ENCODE data around the gene FAM114A1.

The FAM114A1 gene

DNA sequence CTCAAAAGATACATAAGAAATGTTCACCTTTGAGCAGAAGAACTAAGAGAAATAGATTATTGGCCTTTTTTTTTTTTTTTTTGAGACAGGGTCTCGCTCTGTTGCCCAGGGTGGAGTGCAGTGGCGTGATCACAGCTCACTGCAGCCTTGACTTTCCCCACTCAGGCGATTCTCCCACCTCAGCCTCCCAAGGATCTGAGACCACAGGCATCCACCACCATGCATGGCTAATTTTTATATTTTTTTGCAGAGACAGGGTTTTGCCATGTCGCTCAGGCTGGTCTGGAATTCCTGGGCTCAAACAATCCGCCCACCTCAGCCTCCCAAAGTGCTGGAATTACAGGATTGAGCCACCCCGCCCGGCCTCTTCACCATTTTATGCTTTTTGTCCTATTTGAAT is 8.1 kb upstream of the FAM114A1 start:
- DNase-seq, result no peak

DNA sequence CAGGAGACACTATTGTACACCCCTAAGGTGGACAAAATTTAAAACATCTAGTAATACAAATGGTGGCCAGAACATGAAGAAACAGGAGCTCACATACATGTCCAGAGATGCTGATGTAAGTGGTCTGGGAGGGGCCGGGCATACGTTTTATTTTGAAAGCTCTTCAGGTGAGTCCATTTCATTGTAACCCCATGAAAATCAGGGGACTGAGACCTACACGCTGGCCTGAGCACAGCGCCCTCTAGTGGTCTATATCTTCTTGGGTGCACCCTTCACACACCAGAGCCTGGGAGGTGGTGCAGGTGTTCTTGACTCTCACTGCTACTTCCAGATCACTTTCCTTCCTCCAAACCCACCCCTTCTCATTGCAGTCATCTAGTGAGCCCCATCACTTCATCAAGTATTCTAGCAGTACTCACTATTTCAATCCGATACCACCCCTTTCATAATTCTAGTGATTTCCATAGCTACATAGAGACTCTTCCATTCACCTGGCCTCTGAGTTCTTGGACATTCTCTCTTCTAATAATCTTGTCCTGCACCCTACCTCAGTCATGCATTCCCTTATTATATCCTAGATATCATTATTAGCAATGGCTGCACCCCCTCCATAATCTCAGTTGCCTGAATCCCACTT is 6.7 kb upstream of the FAM114A1 start:
- DNase-seq, result no peak

DNA sequence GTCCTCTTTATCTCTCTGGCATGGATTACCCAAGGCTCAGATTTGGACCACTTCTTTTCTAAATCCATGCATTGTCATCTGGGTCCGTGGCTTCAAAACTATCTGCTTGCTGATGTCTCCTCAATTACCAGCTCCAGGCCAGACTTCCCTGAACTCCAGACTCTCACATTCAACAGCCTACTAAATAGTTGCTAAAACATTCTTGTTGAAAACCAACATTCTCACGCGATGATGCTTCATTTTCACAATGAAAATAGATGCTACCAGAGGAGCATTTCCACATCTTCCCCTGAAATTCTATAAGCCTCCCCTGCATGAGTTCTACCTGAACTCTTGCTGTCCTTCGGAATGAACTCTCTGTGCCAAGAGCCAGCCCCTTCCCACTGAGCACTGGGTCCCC is 5.8 kb upstream of the FAM114A1 start:
- DNase-seq, result no peak

DNA sequence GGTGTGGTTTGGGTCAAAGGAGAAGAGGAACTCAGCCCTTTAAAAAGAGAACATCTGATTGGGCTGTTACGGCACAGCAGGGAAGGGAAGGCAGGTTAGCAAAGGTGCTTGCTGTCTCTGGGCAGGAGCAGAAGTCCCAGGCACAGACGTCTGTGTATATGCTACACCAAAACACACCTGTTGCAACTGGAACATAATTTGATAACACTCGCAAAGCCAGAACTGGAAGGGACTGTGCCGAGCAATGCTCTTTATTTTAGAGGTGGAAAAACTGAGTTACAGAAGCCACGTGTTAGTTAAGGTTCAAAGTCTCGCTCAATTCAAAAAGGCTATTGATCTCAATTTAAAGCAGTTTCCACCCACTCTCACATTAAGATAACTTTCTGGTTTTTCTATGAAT is 2.2 kb upstream of the FAM114A1 start:
- DNase-seq, result no peak

DNA sequence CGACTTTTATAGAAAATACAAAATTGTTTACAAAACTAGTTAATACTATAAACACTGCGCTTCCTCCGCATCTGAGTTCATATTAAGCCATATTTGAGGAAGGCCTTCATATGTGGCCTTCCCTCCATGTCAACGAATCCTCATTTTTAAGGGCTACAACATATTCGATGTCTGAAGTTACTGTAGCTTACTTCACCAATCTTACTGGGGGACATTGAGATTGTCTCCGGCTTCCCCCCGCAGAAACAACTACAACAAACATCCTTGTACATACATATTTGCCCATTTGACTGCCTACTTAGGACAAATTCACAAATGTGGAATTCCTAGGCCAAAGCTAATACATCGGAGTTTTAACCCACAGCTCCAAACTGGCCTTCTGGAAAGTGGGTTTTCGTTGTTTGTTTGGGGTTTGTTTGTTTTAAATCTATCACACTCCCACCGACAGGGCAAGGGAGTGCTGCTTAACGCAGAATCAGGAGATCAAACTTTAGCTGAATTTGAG is 581 bp upstream of the FAM114A1 start:
- DNase-seq, result no peak

DNA sequence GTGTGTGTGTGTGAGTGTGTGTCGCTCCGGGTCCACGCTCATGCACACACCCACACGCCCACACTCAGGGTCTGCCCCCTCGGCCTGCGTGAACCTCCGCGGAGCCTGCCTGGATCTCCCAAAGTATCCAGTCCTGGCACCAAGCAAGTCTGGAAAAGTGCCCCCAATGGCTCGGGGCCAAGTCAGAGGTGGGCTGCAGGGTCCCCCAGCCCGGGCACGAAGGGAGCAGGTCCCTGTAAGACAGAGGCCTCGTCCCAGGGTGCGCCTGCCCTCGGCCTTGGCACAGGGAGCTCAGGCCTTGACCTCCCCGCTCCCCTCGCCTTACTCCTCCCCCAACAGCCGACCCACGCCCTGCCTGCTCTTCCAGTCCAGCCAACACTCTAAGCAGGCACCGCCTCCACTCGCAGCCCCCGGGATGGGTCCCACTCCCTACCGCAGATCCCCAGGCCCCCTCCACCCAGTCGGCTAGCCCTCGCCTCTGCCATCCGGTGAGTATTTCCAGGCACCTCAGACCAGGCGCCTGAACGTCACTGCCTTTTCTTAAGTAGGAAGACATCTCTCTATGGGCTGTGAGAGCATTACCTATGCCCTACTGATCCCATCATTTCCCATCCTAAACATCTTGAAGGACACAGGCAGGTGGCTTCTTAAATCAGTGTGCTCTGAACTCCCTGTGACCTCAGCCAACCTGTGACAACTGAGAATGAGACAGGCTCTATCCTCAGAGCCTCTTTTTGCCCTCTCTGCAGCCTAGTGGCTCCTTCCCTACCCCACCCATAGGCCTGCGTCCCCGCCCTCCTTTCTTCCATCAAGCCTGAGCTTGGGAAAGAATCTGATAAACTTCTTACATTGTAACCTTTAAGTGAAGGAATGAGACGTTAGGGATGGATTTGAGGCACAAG is 704 bp downstream of the FAM114A1 start:
- no peak for DNase-seq

DNA sequence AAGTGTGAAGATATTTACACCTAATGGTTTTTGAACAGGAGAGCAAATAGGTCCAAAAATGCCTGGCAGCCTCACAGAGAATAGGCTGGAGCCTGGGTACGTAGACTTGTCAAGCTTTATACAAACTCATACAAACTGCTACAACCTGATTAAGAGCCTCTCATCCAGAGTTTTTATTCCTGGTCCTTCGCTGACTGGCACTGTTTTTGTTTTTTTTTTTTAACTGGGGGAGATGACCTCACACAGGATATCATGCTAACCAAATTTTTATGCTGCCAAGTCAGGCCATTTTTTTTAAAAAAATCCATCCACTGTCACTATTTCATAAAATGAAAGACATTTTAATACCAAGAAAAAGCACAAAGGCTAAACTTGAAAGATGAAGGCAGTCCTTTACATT is 1.9 kb downstream of the FAM114A1 start:
- DNase-seq, result no peak

DNA sequence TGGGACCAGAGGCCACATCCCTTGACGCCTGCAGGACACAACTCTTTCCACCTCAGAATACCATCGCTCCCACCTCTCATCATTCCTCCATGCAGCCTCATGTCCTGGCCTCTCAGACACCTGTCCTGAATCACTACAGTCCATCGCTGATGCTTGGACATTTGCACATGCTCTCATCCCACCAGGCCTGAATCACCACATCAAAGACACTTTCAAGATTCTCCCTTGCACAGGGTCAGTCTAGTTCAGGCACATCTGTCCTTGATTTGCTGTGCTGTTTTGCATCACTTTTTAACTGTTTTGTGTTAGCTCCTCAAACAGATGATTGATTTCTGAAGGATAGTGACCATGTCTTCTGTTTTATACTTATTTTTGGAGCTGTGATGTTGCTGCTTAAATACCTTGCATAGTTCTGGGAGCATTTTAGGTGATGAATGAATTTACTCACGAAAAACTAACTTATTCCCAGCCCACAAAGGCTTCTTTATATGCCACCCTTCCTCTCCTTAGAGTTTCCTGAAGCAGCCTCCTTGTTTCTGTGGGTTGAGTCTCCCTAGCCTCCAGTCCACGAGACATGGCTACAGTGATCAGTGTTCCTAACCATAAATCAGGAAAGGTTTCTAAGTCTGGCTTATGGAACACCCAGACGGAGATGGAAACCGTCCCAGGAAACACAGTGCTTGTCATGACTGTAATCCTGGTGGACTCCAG is 2.6 kb downstream of the FAM114A1 start:
- no peak for DNase-seq

DNA sequence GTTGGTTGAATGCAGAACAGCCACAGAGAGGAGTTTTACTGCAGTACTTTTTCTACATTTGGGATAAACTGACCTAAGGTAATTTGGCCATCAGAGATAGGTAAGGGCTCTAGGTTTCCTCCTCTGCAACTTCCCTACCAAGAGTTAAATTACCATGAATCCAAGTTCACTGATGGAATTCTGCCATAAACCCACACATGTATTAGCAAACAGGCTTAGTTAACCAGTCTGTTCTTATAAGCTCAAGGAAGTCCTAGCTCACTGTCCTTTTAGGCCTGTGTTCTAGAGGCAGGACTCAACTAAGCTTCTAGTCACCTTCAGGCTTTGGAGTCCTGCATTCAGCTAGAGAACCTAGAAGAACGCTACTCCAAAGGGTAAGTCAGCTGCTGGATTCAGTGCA is 4.0 kb downstream of the FAM114A1 start:
- DNase-seq, result no peak

DNA sequence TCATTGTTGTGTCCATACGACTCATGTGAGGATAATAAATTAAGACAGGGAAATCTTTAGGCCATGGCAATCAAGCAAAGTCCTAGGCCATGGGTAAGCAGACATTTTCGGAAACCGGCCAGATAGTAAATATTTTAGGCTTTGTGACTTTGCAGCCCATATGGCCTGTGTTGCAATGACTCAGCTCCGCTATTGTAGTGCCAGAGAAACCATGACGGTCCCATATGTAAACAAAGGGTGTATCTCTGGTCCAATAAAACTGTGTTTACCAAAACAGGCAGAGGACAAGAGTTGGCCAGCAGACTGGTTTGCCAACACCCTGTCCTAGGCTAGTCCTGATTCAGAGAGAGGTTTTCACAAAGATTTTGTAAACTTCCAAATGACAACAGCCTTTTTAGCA is 5.0 kb downstream of the FAM114A1 start:
- peak; percentile 71 for DNase-seq

DNA sequence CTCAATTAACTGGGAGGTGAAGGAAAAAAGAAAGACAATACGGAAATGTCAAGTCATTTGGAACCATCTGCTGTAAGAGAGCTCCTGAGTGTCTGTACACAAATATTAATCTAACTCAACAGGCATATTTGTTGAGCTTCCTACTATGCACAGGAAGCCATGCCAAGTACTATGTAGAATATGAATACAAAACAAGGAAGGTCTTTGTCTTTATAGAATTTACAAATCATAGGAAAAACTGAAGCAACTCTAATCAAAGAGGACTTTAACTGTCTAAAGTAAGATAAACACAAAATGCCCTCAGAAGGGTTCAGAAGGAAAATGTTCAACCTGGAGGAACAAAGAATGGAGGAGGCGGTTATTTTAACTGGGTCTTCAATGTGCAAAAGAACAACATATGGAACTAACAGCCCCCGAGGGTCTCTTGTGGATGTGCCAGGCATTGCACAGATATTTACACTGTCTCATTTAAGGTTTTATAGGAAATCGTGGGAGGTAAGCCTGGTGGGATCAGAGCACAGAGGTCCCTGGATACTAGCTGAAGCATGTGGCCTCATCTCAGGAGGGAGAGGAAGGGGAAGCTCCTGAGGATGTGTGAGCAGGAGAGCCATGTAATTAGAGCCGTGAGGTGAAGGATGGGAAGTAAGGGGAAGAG is 5.8 kb downstream of the FAM114A1 start:
- peak; percentile 88 for DNase-seq

DNA sequence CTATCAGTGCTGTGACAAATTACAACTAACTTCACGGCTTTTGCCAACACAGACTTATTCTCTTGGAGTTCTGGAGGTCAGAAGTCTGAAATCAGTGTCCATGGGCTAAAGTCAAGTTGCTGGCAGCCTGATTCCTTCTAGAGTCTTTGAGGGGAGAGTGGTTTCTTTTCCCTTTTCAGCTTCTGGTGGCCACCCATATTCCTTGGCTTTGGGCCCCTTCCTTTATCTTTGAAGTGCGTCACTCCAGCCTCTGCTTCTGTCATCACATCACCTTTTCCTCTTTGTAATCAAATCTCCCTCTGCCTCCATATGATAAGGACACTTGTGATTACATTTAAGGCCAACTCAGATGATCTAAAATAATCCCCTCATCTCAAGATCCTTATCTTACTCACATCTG is 9.0 kb downstream of the FAM114A1 start:
- no peak for DNase-seq

DNA sequence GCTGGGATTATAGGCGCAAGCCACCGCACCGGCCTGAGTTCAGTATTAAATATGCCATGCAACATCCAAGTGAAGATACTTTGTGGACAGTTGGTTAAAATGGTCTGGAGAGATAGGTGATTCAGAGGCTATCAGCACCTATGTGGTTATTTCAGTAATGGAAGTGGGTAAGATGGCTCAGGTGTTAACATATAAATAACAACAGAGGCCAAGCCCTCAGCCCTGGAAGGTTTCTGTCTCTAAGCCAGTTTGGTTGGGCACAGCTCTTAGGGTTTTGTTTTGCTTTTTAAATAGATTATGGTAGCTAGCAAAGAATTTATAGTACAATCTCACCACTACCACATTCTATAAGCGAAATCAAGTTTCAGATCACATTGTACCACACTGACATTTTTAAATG is 16.6 kb downstream of the FAM114A1 start:
- no peak for DNase-seq

DNA sequence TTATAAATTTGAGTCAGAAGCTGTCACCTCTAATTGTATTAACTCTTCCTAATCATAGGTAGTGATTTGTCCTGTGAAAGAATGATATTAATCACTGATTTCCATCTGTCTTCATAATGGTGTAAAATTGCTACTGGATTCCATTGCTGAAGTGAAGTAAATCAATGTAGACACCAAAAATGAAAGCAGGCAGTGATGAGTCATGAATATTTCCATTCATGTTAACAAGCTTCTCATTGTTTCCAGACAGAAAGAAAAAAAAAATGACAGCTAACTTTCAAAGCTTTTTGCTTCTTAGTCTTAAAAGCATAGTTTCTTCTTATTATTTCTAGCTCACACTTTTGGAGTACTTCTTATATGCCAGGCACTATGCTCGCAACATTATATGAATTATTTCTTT is 21.5 kb downstream of the FAM114A1 start:
- DNase-seq, result no peak

DNA sequence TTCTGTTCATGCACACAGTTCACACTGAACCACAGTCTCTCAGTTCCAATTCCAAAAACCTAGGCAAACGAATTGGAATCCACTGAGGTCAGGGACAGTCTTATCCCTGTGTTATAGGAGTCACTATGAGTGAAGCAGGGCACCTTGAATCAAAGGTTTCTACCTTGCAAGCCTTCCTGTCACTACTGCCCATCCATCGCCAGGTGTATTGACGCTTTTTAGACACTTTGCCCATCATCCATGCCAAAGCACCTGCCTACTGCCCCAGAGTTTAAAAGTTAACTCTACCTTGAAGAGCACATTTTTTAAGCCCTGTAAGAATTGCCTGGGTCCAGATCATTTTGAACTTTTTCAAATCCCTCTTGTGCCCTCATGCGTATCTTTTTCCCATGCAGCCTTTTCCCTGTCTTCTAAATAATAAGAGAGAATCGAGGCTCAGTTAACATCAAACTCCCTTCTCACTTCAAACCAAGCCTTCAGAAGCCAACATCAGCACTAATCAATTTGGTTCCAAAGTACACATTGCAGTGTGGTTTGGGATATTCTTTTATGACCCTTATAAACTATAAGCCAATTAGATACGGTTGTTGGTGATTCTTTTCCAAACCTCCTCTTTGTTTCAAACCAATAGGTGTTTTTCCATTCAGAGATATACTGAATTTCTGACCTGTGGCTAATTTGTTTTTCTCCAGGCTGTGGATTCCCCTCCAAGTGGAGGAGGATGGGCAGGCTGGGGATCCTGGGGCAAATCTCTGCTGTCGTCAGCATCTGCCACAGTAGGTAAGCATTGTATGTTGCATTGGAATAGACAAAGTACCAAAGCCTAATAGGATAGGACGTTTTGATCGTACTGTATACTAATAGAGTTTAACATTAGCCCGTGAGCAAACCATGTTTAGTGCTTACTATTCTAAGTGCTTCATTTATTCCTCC is 23.7 kb downstream of the FAM114A1 start:
- DNase-seq, result no peak

DNA sequence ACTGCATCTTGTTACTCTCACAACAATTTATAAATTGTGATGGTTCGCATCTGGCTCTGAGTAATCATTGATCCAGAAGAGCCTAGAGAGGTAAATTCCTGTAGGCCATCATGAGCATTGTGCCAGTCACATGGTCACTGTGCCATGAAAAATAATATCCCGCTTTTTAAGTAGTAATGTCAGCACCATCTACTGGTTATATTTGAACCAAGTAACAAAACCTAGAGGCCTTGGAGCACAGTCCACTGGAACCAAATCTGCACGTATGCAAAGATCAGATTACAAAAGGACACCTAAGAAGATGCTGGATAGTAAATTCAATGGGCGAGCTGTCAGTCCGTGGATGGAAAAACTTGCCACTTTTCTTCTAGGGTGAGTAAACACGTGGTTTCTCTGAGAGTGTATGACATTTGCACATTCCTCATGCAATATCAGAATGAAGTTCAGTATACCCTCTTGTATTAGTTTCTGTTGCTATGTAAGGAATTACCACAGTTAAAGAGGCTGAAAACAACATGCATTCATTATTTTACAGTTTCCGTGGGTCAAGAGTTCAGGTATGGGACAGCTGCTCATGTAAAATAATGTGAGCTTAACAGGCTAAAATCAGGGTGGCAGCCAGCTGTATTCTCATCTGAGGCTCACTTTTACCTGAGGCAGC is 26.8 kb downstream of the FAM114A1 start:
- no peak for DNase-seq

DNA sequence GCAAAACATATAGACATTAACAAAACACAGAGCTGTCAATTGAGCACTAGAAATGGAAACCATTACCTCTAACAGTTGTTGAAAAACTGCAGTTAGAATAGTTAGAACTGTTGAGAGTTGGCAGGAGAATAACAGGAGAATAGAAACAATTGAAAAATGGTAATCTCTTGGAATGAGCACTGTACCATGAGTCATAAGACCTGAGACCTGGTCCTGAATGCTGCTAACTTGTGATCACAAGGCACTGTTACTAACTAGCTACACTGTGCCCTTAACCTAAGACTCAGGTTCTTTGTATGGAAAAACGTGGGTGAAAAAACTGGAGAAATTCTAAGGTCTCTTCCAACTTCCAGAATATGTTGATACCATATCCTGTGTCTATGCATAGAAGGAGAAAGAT is 29.3 kb downstream of the FAM114A1 start:
- DNase-seq, result no peak

DNA sequence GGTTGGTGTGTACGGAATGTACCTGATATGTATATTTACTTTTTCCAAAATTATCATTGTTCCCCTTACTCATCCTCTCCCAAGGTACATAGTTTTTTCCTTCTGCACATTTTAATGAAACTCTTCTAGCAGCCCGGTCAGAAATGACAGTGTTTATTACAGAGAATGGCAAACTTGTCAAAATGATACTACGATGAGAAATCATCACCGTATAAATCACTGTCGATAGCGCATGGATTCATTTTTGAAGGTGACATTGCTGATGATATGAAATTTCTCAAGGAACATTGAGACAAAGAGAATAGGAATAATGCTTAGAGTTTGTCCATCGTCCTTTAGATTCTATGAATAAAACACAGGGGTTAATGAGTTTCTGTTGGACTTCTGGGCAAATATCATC is 30.6 kb downstream of the FAM114A1 start:
- no peak for DNase-seq

DNA sequence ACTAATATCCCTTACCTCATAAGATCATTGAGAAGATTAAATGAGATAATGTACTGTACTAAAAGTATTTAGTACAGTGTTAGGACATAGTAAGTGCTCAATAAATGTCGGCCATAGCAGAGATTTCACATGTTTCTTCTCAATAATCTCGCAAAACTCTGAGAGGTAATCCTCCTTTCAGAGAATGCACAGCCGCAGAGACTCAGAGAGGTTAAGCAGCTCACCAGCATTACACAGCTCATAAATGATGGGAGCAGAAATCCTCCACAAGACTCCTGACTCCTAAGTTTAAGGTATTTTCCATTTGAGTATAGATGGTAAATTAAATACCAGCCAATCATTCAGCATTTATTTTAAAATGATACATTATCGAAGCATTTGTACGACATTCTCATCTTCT is 34.6 kb downstream of the FAM114A1 start:
- no peak for DNase-seq

DNA sequence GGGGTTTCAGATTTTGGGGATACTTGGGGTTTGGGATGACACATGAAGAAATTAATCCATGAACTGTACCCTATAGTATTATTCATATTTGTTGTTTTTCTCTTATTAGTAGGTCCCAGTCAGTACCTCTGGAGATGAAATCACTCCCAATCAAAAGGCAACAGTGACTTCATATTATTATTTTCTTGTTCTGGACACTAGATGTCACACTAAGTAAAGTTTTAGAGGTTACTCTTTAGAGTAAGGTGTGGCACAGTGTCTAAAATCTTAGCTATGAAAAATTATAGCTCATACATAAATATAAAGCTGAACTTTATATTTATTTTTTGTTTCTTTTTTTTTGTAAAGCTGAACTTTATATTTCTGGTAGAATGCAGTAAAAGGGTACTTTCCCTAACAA is 35.1 kb downstream of the FAM114A1 start:
- DNase-seq, result no peak

DNA sequence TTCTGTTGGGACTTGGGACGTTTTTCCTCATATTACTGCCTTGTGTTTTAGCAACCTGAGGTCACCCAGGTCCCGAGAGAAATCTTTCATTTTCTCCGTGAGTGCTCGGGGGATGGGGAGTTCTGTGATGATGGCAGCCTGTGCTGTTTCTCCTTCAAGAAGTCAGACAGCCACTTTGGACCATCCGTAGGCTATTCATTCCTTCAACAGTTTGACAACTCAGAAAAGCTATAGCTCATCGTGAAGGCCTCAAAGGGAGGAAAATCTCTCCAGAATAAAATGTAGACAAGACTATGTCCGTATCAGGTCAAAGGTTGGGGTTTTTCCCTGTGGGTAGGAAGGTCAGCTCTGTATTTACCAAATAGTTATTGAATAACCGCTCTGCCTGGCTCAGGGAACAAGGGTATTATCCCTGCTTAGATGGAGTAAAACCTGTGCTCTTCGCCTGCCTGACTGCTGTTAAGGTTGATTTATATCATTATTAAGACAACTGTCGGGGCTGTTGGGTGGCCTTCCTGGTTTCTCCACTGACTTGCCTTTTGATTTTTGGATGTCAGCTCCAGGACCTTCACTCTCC is 36.6 kb downstream of the FAM114A1 start:
- no peak for DNase-seq
